Measurements from ENCODE around the gene HEXB. TPM values are rescaled to one million over a fixed set of nuclear protein-coding genes. Genes with fewer than 3 reads are reported as not detected.

Gene HEXB
- total RNA-seq, 2 experiments from 2014 or later: 46.2 to 49.1 TPM

DNA sequence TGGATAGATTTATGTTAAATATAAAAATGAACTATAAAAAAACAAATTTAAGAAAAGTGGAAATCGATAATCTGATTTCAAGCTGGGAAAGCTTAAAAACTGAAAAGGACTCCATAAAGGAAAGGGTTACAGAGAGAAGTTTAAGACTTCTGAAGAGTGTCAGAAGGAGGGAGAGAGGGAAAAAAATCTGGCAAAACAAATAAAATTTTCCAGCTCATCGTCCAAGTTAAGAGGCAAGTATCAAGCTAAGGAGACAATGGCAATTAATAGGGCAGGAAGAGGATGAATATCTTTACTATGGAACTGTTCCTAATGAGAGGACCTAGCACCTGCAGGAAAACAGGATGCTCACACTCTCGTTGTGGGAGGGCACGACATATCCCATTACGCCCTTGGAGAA, 20.5 kb upstream of the HEXB start:
- H3K4me1 Mint-ChIP-seq (ENCODE audit: low read depth): no peaks in the 10 kb centered on the region
- intact Hi-C loops (cut with micrococcal nuclease): no loop called here
- POLR2A ChIA-PET: no interaction called here
- no peaks in the 10 kb centered on the region for H3K36me3 Mint-ChIP-seq (ENCODE audit: low read depth)
- no peaks in the 10 kb centered on the region for H3K9me3 Mint-ChIP-seq
- no peak overlapping the region for H3K27ac Mint-ChIP-seq
- H3K27me3 Mint-ChIP-seq: peaks cover 14% of the 10 kb centered on the region
- TF ChIP-seq, protein P1, sequence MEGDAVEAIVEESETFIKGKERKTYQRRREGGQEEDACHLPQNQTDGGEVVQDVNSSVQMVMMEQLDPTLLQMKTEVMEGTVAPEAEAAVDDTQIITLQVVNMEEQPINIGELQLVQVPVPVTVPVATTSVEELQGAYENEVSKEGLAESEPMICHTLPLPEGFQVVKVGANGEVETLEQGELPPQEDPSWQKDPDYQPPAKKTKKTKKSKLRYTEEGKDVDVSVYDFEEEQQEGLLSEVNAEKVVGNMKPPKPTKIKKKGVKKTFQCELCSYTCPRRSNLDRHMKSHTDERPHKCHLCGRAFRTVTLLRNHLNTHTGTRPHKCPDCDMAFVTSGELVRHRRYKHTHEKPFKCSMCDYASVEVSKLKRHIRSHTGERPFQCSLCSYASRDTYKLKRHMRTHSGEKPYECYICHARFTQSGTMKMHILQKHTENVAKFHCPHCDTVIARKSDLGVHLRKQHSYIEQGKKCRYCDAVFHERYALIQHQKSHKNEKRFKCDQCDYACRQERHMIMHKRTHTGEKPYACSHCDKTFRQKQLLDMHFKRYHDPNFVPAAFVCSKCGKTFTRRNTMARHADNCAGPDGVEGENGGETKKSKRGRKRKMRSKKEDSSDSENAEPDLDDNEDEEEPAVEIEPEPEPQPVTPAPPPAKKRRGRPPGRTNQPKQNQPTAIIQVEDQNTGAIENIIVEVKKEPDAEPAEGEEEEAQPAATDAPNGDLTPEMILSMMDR (IDR thresholded peaks at IDR 0.05): no peak
- no peak for DNase-seq
- ATAC-seq: no peak
- CTCF ChIA-PET: interaction anchor here (1.4 kb wide), 1 partner anchor 10 kb away, joined by 5 read pairs; no protein-coding TSS in a partner anchor
- no peak overlapping the region for H3K4me3 Mint-ChIP-seq

DNA sequence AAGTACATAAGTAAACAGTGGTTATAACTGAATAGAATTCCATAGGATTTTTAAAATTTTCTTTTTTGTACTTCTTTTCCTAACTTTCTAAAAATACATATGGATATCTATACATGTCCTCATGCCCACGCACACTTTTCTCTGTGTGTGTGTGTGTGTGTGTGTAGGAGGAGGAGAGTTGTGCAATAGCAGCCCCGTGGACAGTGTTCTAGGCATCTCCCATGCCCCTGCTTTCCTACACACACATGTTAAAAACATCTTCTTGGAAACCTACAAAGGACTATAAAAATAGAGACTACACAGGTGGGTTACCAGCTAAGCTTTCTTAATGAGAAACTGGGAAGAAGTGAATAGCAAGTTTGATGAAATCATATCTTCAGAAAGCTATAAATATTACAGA, 19.8 kb upstream of the HEXB start:
- Mint-ChIP-seq H3K4me3 (no peak overlapping the region), H3K9me3 (no peaks in the 10 kb centered on the region), H3K27ac (no peak overlapping the region), H3K4me1 (ENCODE audit: low read depth) (no peaks in the 10 kb centered on the region), H3K36me3 (ENCODE audit: low read depth) (no peaks in the 10 kb centered on the region), H3K27me3 (peaks cover 11% of the 10 kb centered on the region)
- intact Hi-C loops (cut with micrococcal nuclease): no loop called here
- POLR2A ChIA-PET: no interaction called here
- CTCF ChIA-PET: interaction anchor here (1.4 kb wide), 1 partner anchor 9 kb away, joined by 5 read pairs; no protein-coding TSS in a partner anchor
- no peak for ATAC-seq
- TF ChIP-seq, protein P1 (IDR thresholded peaks at IDR 0.05): no peak
- DNase-seq: no peak

DNA sequence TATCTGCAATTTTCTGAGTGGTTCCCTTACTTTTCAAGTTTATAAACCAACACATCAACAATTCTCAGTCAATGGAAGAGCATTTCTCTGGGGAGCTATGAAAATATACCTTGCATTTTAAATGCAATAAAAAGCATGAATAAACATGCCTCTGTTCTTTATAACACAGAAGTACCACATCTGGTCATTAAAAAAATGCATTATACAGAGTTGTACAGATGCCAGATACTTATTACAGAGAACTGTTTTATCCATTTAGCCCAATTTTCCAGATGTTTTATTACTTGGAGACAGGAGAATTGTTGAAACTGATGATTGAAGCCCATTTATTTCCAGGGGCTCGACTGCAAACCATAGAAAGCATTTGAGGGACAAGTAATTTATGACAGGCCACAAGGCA, 19.2 kb upstream of the HEXB start:
- H3K9me3 Mint-ChIP-seq: no peaks in the 10 kb centered on the region
- TF ChIP-seq, protein P1 (IDR thresholded peaks at IDR 0.05): no peak
- H3K27ac Mint-ChIP-seq: no peak overlapping the region
- DNase-seq (no peak), ATAC-seq (no peak)
- no peak overlapping the region for H3K4me3 Mint-ChIP-seq
- POLR2A ChIA-PET: no interaction called here
- H3K27me3 Mint-ChIP-seq: peaks cover 8% of the 10 kb centered on the region
- no peaks in the 10 kb centered on the region for H3K4me1 Mint-ChIP-seq (ENCODE audit: low read depth)
- CTCF ChIA-PET: no interaction called here
- no peaks in the 10 kb centered on the region for H3K36me3 Mint-ChIP-seq (ENCODE audit: low read depth)
- intact Hi-C loops (cut with micrococcal nuclease): no loop called here

DNA sequence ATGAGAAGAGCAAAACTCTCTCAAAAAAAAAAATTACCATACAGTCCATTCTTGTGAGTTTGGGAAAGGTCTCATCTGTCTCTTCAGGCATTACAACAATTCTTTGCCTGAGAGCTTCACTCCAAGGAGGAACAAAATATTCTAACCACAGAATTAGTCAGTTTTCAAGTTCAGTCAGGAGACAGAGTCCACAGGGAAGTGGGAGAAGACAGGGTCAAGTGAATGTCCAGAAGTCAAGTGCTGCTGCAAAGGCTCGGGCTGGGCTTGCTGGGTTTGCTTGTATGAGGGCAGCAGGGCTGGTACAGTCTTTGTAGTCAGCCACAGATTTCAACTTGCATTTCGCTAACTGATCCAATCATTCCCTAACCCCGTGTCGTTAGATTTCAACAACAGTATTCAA, 17.6 kb upstream of the HEXB start:
- intact Hi-C loops (cut with micrococcal nuclease): no loop called here
- DNase-seq (no peak), ATAC-seq (no peak)
- no peaks in the 10 kb centered on the region for H3K4me1 Mint-ChIP-seq (ENCODE audit: low read depth)
- no peaks in the 10 kb centered on the region for H3K9me3 Mint-ChIP-seq
- no peak overlapping the region for H3K27ac Mint-ChIP-seq
- POLR2A ChIA-PET: no interaction called here
- no peaks in the 10 kb centered on the region for H3K36me3 Mint-ChIP-seq (ENCODE audit: low read depth)
- CTCF ChIA-PET: no interaction called here
- no peak overlapping the region for H3K4me3 Mint-ChIP-seq
- H3K27me3 Mint-ChIP-seq: peaks cover 6% of the 10 kb centered on the region
- TF ChIP-seq, protein P1 (IDR thresholded peaks at IDR 0.05): no peak

DNA sequence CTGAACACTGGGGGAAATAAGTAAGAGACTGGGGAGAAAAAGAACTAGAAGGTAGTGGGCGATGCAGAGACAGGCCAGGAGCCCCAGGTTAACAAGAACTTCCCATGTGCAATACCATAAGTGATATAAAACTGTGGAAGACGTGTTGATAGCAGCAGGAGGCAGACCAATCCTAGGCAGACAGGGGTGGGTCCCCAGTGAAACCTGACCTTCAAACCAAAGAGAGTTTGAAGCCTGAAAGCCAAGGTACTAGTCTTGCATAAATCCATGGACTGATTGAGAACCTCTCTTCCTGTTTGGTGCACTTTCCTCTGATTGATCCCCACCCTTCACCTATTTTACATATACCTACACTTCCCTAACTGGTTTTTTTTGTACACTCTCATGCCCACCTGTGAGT, 15.2 kb upstream of the HEXB start:
- H3K27ac Mint-ChIP-seq: no peak overlapping the region
- intact Hi-C loops (cut with micrococcal nuclease): loop anchor here (5.0 kb wide), 1 partner anchor 247 kb away; no protein-coding TSS in a partner anchor
- H3K36me3 Mint-ChIP-seq (ENCODE audit: low read depth): no peaks in the 10 kb centered on the region

More for the DNA sequence above, 15.2 kb upstream of the HEXB start:
- TF ChIP-seq, protein P1 (IDR thresholded peaks at IDR 0.05): no peak
- DNase-seq: no peak
- H3K4me1 Mint-ChIP-seq (ENCODE audit: low read depth): no peaks in the 10 kb centered on the region
- ATAC-seq: no peak
- H3K9me3 Mint-ChIP-seq: no peaks in the 10 kb centered on the region
- H3K27me3 Mint-ChIP-seq: no peaks in the 10 kb centered on the region
- ChIA-PET POLR2A (no interaction called here), CTCF (no interaction called here)
- no peak overlapping the region for H3K4me3 Mint-ChIP-seq

Data from activated CD8-positive, alpha-beta T cell treated with anti-CD3 and anti-CD28 coated beads for 36 hours (primary cell).